Stimulated activated naive CD4-positive, alpha-beta T cell (primary cell): ENCODE measurements around the gene RPN2.
A peak's percentile ranks its signal among the peaks of the same experiment; 100 is the strongest.

ENCODE experiments used
- DNase-seq, 6 experiments: peaks; one replicate each; lab custom pipeline; 2025; lab: John Stamatoyannopoulos, UW

RPN2 gene

DNA sequence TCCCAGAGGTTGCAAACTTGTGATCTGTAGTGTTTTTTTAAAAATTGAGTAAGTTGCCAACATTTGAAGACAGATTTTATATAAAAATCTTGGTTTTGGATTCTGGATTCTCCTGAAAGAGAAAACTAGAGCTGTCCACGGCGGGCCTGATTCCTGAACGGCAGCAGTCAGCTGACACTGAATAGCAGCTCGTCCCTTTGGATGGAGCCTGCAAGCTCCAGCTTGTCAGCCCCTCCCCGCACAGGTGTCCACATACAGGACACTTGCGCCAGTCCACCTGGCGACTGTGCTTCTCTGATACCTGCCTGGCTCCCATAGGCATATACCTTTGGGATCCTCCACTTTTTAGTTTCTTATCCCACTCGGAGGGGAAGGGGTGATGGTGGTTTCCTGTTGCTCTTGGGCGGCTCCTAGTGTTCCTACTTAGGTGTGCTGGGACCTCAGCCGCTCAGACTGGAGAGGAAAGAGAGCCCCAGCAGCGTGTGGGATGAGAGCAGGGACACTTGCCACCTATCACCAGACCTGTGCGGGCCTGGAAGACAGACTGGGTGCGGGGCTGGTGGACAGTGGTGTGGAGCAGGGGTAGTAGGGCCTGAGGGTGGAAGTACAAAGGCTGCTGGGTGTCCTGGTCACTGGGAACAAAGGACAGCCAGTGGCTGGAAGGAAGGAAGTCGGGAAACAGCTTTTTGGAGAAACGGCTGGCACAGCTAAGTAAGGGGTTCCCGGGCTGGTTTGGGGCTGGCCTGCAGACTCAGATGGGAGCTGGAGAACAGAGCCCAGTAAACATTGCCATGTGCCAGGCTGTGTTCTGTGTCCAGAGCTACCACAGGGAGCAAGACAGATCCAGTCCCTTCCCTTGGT is 64.2 kb downstream of the RPN2 start:
- no peak for DNase-seq

- peak in 1 of 6 experiments; percentile 4 for DNase-seq
Measured at GRCh38 chr20:37243937-37244571, 64.9 kb downstream of the RPN2 start.

DNA sequence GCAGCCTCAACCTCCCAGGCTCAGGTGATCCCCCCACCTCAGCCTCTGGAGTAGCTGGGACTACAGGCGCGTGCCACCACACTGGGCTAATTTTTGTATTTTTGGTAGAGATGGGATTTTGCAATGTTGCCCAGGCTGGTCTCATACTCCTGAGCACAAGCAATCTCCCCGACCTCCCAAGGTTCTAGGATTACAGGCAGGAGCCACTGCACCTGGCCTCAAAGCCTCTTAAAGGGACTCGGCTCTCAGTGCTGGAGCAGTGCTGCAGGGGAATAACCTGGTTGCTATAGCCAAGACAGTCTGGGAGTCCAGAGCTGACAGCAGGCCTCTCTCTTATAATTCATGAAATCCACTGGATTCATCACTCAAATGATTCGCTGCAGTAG is 65.4 kb downstream of the RPN2 start:
- no peak for DNase-seq

GRCh38 chr20:37245216-37246150 is 66.4 kb downstream of the RPN2 start:
- no peak for DNase-seq

DNA sequence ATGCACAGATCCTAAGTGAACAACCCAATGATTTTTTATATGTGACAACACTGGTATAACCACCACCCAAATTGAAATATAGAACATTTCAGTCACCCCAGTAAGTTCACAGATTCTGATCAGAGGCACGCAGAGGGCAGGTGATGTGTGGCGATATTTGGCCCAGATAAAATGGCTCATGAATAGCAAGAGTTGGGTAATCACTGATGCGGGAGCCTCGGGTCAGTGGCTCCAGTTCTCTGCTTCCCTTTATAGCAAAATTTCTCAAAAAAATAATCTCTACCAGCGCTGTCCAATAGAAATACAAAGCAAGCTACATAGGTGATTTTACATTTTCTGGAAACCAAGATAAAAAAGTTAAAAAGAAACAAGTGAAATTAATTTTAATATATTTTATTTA is 67.6 kb downstream of the RPN2 start:
- no peak for DNase-seq

- DNase-seq = no peak
Measured at GRCh38 chr20:37247547-37247946, 68.4 kb downstream of the RPN2 start.

DNA sequence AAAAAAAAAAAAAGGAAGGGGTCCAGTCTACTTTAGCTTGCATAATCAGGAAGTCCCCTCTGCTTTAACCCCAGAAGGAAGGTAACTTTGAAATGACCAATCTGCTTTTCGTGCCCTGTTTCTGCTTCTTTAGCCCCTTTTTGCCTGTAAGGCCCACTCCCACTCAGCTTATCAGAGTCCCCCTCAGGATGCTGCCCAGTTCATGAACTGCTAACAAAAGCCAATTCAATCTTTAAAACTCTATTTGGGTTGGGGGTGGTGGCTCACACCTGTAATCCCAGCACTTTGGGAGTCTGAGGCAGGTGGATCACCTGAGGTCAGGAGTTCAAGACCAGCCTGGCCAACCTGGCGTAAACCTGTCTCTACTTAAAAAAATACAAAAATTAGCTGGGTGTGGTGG is 70.2 kb downstream of the RPN2 start:
- no peak for DNase-seq

GRCh38 chr20:37251825-37252477 is 72.8 kb downstream of the RPN2 start:
- no peak for DNase-seq

DNA sequence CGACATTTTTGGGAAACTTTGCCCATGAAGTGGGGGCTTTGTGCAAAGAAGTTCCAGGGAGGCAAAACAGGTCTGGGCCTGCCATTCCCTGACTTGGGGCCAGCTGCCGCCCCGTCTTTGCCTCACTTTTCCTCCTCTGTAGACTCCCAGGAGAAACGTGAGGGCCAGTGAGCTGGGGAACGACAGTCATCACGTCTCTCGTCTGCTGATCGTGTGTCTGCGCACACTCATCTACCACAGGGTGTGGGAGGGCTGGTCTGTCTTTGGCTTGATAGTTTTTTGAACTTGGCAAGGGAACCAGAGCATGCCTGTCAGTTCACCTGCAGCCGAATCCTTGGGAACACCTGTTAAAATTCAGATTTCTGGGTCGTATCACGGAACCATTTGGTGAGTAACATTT is 74.0 kb downstream of the RPN2 start:
- no peak for DNase-seq

DNA sequence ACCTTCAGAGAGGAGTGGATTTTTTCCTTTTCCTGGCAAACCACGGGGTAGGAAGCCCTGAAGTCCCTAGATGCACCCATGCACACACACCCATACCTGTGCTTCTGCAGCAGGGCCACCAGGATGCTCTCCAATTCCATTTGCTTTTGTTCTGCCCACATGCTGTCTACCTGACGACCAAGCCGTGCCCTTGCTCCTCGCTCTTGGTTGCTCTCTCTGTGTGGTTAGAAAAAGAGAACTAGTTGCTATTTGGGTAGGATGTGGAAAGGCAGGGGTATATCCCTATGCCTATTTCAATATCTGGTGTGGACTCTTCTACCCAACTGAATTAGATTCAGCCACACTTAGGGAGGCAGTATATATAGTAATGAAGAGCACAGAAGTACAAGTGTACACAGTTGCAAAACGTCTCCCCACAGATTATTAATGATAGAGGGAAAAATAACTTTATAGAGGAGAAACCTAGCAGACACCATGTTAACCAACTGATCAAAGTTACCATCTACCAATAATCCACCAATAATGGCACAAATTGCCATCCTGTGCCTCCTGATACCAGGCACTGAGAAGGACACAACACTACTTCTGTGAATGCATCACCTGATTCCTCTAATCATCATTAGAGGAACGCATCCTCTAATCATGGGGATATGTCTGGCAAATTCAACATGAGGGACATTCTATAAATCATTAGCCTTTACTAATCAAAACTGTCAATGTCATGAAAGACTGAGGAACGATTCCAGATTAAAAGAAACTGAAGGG is 75.2 kb downstream of the RPN2 start:
- DNase-seq = no peak

- DNase-seq = no peak
Measured at GRCh38 chr20:37256286-37256685, 77.2 kb downstream of the RPN2 start.

DNA sequence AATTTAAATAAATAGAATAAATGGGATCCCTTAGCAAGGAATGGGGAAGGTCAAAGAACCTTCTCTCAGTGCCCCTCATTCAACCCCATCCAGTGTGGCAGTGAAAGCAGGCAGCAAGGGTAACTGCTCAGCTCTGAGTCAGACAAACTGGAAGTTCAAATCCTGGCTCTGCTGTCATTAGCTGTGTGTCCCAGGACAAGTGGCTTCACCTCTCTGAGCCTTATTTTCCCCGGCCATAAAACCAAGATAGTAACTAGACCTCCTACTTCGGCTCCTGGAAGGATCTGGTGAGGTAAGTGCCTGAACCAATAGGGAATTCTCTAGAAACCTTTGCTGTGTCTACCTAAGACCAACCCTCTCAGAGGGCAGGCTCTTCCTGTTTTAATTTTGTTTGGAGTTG is 78.4 kb downstream of the RPN2 start:
- DNase-seq = no peak

DNA sequence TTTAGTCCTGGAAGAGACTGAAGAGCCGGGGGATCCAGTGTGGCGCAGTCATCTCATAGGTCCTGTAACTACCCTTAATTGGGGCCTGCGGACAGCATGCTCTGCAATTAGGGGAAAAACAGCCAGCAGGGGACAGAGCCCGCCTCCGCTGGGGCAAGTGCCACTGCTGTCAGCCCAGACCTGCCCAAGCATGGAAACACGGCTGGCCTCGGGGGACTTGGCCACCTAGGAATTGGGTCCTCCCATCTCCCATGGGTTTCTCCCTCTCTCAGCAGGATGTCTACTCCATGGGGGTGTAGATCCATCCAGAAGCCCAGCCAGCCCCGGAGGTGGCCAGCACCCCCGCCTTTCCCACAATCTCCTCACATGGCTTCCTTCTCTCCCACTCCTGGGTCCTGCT is 78.9 kb downstream of the RPN2 start:
- no peak for DNase-seq

DNA sequence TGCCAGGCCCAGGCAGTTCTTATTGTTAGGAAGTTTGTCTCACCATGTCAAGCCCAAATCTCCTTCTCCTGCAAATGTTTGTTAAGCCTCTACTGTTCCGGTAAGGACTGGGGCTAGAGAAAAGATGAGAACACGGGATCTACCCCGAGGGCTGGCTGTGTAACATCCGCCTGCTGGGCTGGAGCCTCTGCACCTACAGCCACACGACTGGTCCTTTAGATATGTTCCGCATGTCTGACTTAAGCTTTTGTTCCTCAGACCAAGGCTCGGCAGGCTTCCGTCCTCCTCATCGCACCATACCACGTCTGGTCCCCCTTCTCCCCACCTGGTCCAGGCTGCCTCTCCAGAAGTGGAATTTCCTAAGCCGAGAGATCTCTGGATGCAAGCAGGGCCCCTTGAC is 79.9 kb downstream of the RPN2 start:
- no peak for DNase-seq

GRCh38 chr20:37259865-37260264 is 80.7 kb downstream of the RPN2 start:
- DNase-seq = no peak

DNA sequence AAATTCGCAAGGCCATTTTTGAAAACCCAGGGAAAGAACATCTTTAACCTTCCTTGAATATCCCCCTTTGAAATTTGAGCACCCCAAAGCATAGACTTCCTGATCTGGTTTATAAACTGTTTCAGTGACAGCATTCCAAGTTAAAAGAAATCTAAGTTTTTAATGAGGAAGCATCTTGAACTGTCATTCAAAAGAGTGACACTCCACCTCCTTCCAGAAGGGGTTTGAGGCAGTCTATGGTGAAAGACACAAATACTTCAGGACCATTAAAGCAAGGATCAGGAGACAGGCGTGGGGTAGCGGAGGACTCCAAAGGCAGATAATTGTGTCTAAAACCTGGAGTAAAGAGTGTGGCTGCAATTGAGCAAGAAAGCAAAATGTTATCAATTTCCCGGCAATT is 81.8 kb downstream of the RPN2 start:
- no peak for DNase-seq

GRCh38 chr20:37261714-37262113 is 82.6 kb downstream of the RPN2 start, which contains the start of gene GHRH:
Gene GHRH (minus strand): TSS chr20:37261814. CDS start chr20:37256889, 4,925 bp downstream.
- DNase-seq = no peak

DNA sequence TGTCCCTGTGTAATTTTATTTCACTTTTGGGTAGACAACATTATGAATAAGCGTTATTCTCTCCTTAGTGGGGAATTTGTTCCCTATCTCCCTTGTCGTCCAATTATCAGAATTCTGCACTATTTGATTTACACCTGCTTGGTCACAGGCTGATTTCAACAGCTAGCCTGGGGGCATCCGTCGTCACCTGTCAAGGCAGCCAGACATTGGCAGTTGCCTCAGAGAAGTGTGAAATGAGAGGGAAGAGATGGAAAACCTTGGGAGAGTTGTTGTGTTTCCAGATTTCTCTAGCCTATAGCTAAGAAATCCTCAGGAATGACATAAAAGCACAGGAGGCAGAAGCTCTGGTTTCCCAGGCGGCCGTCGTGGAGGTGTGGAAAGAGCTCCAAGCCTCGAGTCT is 83.4 kb downstream of the RPN2 start:
- no peak for DNase-seq

DNA sequence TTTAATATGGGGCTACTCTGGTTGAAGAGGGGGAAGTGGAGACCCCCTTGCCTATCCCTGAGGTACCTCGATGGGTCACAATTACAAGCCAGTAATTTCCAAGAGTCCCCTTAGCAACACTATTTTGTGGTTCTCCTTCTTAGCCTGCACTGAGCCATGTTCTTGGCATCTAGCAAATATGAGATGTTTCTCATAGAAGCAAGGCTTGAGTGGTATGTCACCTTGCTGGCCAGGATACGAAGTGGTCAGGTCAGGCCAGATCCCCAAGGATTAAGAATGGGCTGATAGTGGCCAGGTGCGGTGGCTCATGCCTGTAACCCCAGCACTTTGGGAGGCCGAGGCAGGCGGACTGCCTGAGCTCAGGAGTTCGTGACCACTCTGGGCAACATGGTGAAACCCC is 84.6 kb downstream of the RPN2 start:
- DNase-seq = no peak

DNA sequence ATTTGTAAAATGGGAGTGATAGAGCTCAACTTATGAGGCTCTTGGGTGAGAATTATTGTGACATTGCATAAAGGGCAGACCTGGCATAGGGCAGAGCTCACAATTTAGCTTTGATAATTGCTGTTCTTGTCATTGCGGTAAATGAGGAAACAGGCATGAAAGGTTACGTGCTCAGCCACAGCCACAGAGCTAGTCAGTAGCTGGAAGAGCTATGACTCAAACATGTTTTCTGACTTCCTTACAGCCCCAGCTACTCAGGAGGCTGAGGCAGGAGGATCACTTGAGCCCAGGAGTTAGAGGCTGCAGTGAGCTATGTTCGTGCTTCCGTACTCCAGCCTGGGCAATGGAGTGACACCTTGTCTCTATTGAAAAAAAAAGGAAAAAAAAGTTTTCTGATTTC is 86.0 kb downstream of the RPN2 start:
- DNase-seq = no peak
